Activated CD4-positive, alpha-beta T cell treated with anti-CD3 and anti-CD28 coated beads, Interleukin-2, amount 50 U/mL, for 24 hours (primary cell): ENCODE data around the gene CCDC30.

Source experiments
- DNase-seq, 2 donors: peaks; one replicate each; pipeline ENCODE4 v3.0.0-alpha.2; 2020; ENCODE audit warnings: low read depth in 1 of 2, low spot score in 1 of 2

Gene CCDC30

DNA sequence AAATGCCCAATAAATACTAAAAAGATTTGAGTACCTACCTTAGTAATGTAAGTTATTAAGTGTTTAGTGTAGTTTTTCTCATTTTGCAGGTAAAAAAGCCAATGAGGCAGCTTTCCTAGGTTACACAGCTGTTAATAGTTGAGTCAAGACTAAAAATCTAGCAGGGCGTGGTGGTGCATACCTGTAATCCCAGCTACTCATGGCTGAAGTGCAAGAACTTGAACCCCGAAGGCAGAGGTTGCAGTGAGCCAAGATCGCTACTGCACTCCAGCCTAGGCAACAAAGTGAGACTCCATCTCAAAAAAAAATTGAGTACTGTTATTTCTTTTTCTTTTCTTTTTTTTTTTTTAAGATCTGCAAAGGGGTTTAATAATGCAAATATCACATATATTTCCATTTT, 226.8 kb downstream of the CCDC30 start:
- DNase-seq = no peak

GRCh38 chr1:42690477-42691156, 227.5 kb downstream of the CCDC30 start:
- DNase-seq = no peak

DNA sequence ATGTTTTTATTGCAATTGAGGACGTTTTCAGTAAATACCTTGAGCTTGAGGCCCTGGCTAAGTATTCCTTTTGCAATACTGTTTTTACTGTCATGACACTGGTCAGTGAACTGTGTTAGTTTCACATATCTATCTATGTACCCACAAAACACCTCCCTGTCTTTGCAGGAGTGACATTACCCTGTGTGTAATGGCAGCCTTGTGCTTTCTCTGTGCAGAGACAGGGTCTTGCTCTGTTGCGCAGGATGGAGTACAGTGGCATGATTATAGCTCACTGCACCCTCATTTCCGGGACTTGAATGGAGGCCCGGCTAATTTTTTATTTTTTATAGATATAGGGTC, 228.0 kb downstream of the CCDC30 start:
- no peak for DNase-seq

GRCh38 chr1:42692461-42692860, 229.4 kb downstream of the CCDC30 start:
- DNase-seq = no peak

GRCh38 chr1:42692911-42693310, 229.8 kb downstream of the CCDC30 start:
- no peak for DNase-seq

GRCh38 chr1:42698081-42698813, 235.2 kb downstream of the CCDC30 start:
- no peak for DNase-seq

- DNase-seq = no peak
These were observed 236.9 kb downstream of the CCDC30 start for GRCh38 chr1:42700006-42700405.

DNA sequence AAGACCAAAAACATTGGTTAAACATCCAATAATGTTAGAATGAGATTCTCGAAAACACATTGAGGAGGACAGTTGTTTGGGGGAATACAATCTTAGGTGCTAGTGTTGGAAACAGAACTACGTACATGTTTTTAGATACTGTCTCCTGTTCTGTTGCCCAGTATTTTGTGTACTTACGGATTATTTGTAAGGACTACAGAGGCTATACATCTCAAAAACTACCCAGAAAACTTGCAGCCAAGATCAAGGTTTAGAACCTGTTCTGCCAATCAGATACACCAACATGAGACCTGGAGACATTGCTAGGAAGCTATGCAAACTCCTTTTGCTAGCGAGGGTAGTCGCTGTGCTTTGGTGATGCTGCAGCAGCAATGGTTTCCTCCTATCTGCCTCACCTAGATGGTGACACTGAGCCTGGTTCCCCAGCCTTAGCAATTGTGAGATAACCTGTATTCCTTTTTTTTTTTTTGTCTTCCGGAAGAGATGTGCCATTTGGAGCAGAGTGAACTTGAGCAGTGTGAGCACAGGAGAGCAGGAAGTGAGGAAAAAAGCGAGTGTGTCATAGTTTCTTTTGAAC, 240.9 kb downstream of the CCDC30 start:
- no peak for DNase-seq
